CD4-positive, CD25-positive, alpha-beta regulatory T cell (primary cell): ENCODE data around the gene MRPS12. TPM values are rescaled to one million over a fixed set of nuclear protein-coding genes. Genes with fewer than 3 reads are reported as not detected.

Experiments
- ATAC-seq, 2 donors: fragments of 150-1000 bp; cut with Tn5 transposase; one replicate each; pipeline ENCODE4 v1.10.0; 2021; ENCODE audit warnings: low read depth in 2 of 2, moderate number of reproducible peaks in 2 of 2, moderate library complexity in 1 of 2
- DNase-seq, 3 donors: peaks; one replicate each; pipeline versions ENCODE4 v3.0.0 to v3.0.0-alpha.2; 2012 to 2022; ENCODE audit warnings: mixed read lengths in 1 of 3
- H3K27ac ChIP-seq: one replicate; pipeline ENCODE4 v1.7.0; 2013; ENCODE audit warnings: mild to moderate bottlenecking, low read length; ENCODE audit not compliant: insufficient read depth, poor library complexity, severe bottlenecking
- H3K27me3 ChIP-seq: one replicate; pipeline ENCODE4 v1.7.0; 2013; ENCODE audit warnings: low read length; ENCODE audit not compliant: control insufficient read depth, insufficient read depth
- H3K36me3 ChIP-seq: one replicate; pipeline ENCODE4 v1.7.0; 2013; ENCODE audit warnings: mild to moderate bottlenecking, low read length, moderate library complexity; ENCODE audit not compliant: control insufficient read depth, insufficient read depth
- H3K4me1 ChIP-seq: 2 replicates; pipeline ENCODE4 v1.7.0; 2013; ENCODE audit warnings: mild to moderate bottlenecking, low read length; ENCODE audit not compliant: insufficient read depth, control insufficient read depth, poor library complexity, severe bottlenecking
- H3K4me3 ChIP-seq: one replicate; pipeline ENCODE4 v1.7.0; 2013; ENCODE audit warnings: low read depth, mild to moderate bottlenecking, low read length, moderate library complexity
- H3K9me3 ChIP-seq, 2 experiments: 1 replicate in 1 of 2; 2 replicates in 1 of 2; pipeline ENCODE4 v1.7.0; 2013; ENCODE audit warnings: low read length in 2 of 2, mild to moderate bottlenecking in 1 of 2, moderate library complexity in 1 of 2; ENCODE audit not compliant: control insufficient read depth in 2 of 2
- H3K27ac Mint-ChIP-seq, 3 donors: one replicate each; pipeline ENCODE4 v1.8.0; 2020 to 2022; ENCODE audit warnings: mild to moderate bottlenecking in 3 of 3, mixed read lengths in 3 of 3, moderate library complexity in 2 of 3
- H3K27me3 Mint-ChIP-seq: one replicate; pipeline ENCODE4 v1.8.0; 2022; ENCODE audit warnings: mild to moderate bottlenecking, mixed read lengths
- H3K36me3 Mint-ChIP-seq: one replicate; pipeline ENCODE4 v1.8.0; 2020; ENCODE audit warnings: mixed read lengths
- H3K4me1 Mint-ChIP-seq, 4 donors: one replicate each; pipeline ENCODE4 v1.8.0; 2020 to 2022; ENCODE audit warnings: mixed read lengths in 4 of 4, mild to moderate bottlenecking in 1 of 4
- H3K4me3 Mint-ChIP-seq, 4 donors: one replicate each; pipeline ENCODE4 v1.8.0; 2020 to 2022; ENCODE audit warnings: mild to moderate bottlenecking in 4 of 4, mixed read lengths in 4 of 4, moderate library complexity in 3 of 4
- H3K9me3 Mint-ChIP-seq, 7 donors: one replicate each; pipeline ENCODE4 v1.8.0; 2020 to 2022; ENCODE audit warnings: mixed read lengths in 7 of 7, mild to moderate bottlenecking in 3 of 7, moderate library complexity in 2 of 7
- polyA plus RNA-seq, 4 donors: library from polyadenylated mRNA; unstranded; fragments of 300-500 nt; fragmentation: Illumina TruSeq; gene quantifications; one replicate each; pipeline ENCODE4 v1.2.3, GENCODE V29; 2021
- total RNA-seq: library from RNA; stranded (reverse); gene quantifications from one replicate; pipeline ENCODE4 v1.2.3, GENCODE V29; 2022

The MRPS12 gene
- total and polyA plus RNA-seq, 5 donors from 2014 or later, result 19.8 to 114 (median 106) TPM

DNA sequence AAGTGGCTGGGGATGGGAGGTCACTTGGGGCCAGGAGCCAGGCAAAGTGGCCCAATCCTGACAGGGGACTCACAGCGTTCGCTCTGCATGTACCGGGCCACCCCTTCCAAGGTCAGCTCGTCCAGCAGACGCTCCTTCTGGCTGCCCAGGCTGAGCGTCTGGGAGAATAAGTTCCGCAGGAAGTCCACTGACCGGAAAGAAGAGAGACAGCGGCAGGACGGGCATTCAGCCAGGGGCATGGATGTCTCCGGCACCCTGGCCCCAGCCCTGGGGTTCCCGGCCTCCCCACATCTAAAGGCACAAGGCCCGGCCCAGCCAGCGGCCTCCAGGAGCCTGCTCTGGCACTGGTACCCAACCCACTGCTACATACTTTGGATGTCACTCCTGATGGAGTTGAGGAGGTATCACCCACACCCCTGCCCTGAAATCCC, 37.4 kb upstream of the MRPS12 start:
- Histone ChIP-seq H3K9me3 (no peaks in the 10 kb centered on the region), H3K27ac (no peak overlapping the region), H3K27me3 (no peaks in the 10 kb centered on the region), H3K36me3 (peaks cover 29% of the 10 kb centered on the region), H3K4me3 (no peak overlapping the region), H3K4me1 (peaks cover 6% of the 10 kb centered on the region)
- Mint-ChIP-seq H3K4me3 (no peak overlapping the region), H3K9me3 (no peaks in the 10 kb centered on the region), H3K36me3 (peaks cover 5% of the 10 kb centered on the region), H3K27me3 (no peaks in the 10 kb centered on the region), H3K27ac (no peak overlapping the region), H3K4me1 (peaks cover 0 to 21% (median 7%) of the 10 kb centered on the region in 4 donors)
- ATAC-seq (no peak), DNase-seq (no peak)

GRCh38 chr19:38894968-38895367, 35.8 kb upstream of the MRPS12 start:
- Histone ChIP-seq H3K27ac (no peak overlapping the region), H3K4me1 (peaks cover 15% of the 10 kb centered on the region), H3K36me3 (peaks cover 14% of the 10 kb centered on the region), H3K4me3 (no peak overlapping the region), H3K27me3 (no peaks in the 10 kb centered on the region), H3K9me3 (no peaks in the 10 kb centered on the region)
- no peaks in the 10 kb centered on the region for H3K27me3 Mint-ChIP-seq
- H3K9me3 Mint-ChIP-seq, result no peaks in the 10 kb centered on the region
- no peak overlapping the region for H3K4me3 Mint-ChIP-seq
- DNase-seq (no peak), ATAC-seq (no peak)
- peak overlapping the region in 1 of 3 donors; percentile 65 for H3K27ac Mint-ChIP-seq
- H3K4me1 Mint-ChIP-seq, result peaks cover 0 to 33% (median 15%) of the 10 kb centered on the region in 4 donors
- H3K36me3 Mint-ChIP-seq, result peaks cover 5% of the 10 kb centered on the region

- Mint-ChIP-seq H3K9me3 (peaks cover 0 to 1% (median 0%) of the 10 kb centered on the region in 7 donors), H3K27ac (peak overlapping the region; percentile 93 to 99 (median 97))
- DNase-seq, result no peak
These were observed 31.8 kb upstream of the MRPS12 start for GRCh38 chr19:38898788-38899446.

GRCh38 chr19:38899447-38900201, 31.1 kb upstream of the MRPS12 start, which contains the start of the genes NFKBIB and SIRT2:
TSS of gene NFKBIB (plus strand) at chr19:38899969. CDS start at chr19:38900033, 64 bp downstream.
TSS of gene SIRT2 (minus strand) at chr19:38899618. CDS start at chr19:38899521, 97 bp downstream.
- Mint-ChIP-seq H3K27me3 (no peaks in the 10 kb centered on the region), H3K4me1 (peaks cover 6 to 64% (median 33%) of the 10 kb centered on the region in 4 donors), H3K36me3 (peaks cover 9% of the 10 kb centered on the region), H3K9me3 (peaks cover 0 to 1% (median 0%) of the 10 kb centered on the region in 7 donors), H3K27ac (peak within 1 kb of the TSS; percentile 95 to 99 (median 97)), H3K4me3 (peak within 1 kb of the TSS; percentile 91 to 99 (median 95))
- peak; percentile 99 to 100 (median 100) for DNase-seq
- H3K27ac ChIP-seq, result peak within 1 kb of the TSS; percentile 99
- no peaks in the 10 kb centered on the region for H3K27me3 ChIP-seq
- H3K4me3 ChIP-seq, result peak within 1 kb of the TSS; percentile 92
- peak; percentile 92 to 93 for ATAC-seq
- no peaks in the 10 kb centered on the region for H3K9me3 ChIP-seq
- peaks cover 3% of the 10 kb centered on the region for H3K36me3 ChIP-seq
- H3K4me1 ChIP-seq, result peaks cover 32% of the 10 kb centered on the region

More at GRCh38 chr19:38898788-38899446, 31.8 kb upstream of the MRPS12 start:
- no peaks in the 10 kb centered on the region for H3K27me3 Mint-ChIP-seq
- Histone ChIP-seq H3K36me3 (peaks cover 2% of the 10 kb centered on the region), H3K4me1 (peaks cover 32% of the 10 kb centered on the region), H3K27me3 (no peaks in the 10 kb centered on the region), H3K9me3 (no peaks in the 10 kb centered on the region), H3K27ac (peak overlapping the region; percentile 99), H3K4me3 (peak overlapping the region; percentile 90)
- H3K36me3 Mint-ChIP-seq, result peaks cover 3% of the 10 kb centered on the region
- H3K4me3 Mint-ChIP-seq, result peak overlapping the region; percentile 91 to 99 (median 95)
- ATAC-seq, result peak in 1 of 2 donors; percentile 0
- peaks cover 6 to 59% (median 29%) of the 10 kb centered on the region in 4 donors for H3K4me1 Mint-ChIP-seq

- Histone ChIP-seq H3K4me1 (peaks cover 32% of the 10 kb centered on the region), H3K27me3 (no peaks in the 10 kb centered on the region), H3K9me3 (no peaks in the 10 kb centered on the region), H3K36me3 (peaks cover 8% of the 10 kb centered on the region), H3K27ac (peak overlapping the region; percentile 99), H3K4me3 (peak overlapping the region; percentile 92)
- H3K27me3 Mint-ChIP-seq, result no peaks in the 10 kb centered on the region
- H3K27ac Mint-ChIP-seq, result peak overlapping the region; percentile 95 to 97 (median 96)
- H3K4me1 Mint-ChIP-seq, result peaks cover 6 to 63% (median 32%) of the 10 kb centered on the region in 4 donors
- H3K4me3 Mint-ChIP-seq, result peak overlapping the region; percentile 91 to 99 (median 95)
- peaks cover 12% of the 10 kb centered on the region for H3K36me3 Mint-ChIP-seq
- H3K9me3 Mint-ChIP-seq, result peaks cover 0 to 1% (median 0%) of the 10 kb centered on the region in 7 donors
- no peak for ATAC-seq
- no peak for DNase-seq
These were observed 30.5 kb upstream of the MRPS12 start for GRCh38 chr19:38900202-38900629.

DNA sequence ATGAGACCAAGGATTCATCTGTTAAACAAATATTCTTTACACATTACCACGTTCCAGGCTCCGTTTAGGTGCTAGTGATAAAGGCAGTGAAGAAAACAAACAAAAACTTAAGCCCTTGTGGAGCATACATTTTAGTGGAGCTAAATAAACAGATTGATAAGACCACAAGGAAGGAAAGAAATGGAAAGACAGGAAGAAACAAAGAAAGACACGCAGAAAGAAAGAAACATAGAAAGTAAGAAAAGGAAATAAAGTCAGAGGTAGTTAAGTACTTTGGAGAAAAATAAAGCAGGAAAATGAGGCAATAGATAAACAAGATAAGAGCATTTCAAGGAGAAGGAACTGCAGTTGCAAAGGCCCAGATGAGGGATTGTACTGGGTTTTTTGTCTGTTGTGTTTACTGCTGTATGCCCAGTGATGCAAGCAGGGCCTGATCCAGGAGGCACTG, 30.0 kb upstream of the MRPS12 start:
- Mint-ChIP-seq H3K27me3 (no peaks in the 10 kb centered on the region), H3K4me3 (peak overlapping the region; percentile 91 to 99 (median 95)), H3K27ac (peak overlapping the region in 2 of 3 donors; percentile 79 to 97), H3K9me3 (peaks cover 0 to 1% (median 0%) of the 10 kb centered on the region in 7 donors), H3K4me1 (peaks cover 6 to 65% (median 31%) of the 10 kb centered on the region in 4 donors), H3K36me3 (peaks cover 12% of the 10 kb centered on the region)
- no peaks in the 10 kb centered on the region for H3K9me3 ChIP-seq
- peak overlapping the region; percentile 99 for H3K27ac ChIP-seq
- H3K27me3 ChIP-seq, result no peaks in the 10 kb centered on the region
- peaks cover 32% of the 10 kb centered on the region for H3K4me1 ChIP-seq
- peak overlapping the region; percentile 92 for H3K4me3 ChIP-seq
- H3K36me3 ChIP-seq, result peaks cover 13% of the 10 kb centered on the region
- DNase-seq (no peak), ATAC-seq (no peak)

DNA sequence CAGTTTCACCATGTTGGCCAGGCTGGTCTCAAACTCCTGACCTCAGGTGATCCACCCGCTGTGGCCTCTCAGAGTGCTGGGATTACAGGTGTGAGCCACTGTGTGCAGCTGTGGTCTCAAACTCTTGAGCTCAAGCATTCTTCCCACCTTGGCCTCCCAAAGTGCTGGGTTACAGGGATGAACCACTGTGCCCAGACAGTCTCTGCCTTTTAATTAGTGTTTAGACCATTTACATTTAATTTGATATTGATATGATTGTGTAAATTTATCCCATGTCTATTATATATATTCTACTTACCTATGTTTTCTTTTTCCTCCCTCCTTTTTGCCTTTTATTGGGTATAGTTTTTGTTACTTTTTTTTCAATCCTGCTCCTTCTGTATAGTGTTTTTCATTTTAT, 29.1 kb upstream of the MRPS12 start:
- peaks cover 32% of the 10 kb centered on the region for H3K4me1 ChIP-seq
- peaks cover 15% of the 10 kb centered on the region for H3K36me3 ChIP-seq
- ATAC-seq (no peak), DNase-seq (no peak)
- H3K9me3 Mint-ChIP-seq, result peaks cover 0 to 1% (median 0%) of the 10 kb centered on the region in 7 donors
- peaks cover 12% of the 10 kb centered on the region for H3K36me3 Mint-ChIP-seq
- H3K9me3 ChIP-seq, result no peaks in the 10 kb centered on the region
- peaks cover 6 to 62% (median 31%) of the 10 kb centered on the region in 4 donors for H3K4me1 Mint-ChIP-seq
- H3K27ac Mint-ChIP-seq, result peak overlapping the region in 1 of 3 donors; percentile 78
- H3K4me3 Mint-ChIP-seq, result peak overlapping the region; percentile 65 to 96 (median 84)
- H3K27me3 Mint-ChIP-seq, result no peaks in the 10 kb centered on the region
- H3K27ac ChIP-seq, result no peak overlapping the region
- peak overlapping the region; percentile 35 for H3K4me3 ChIP-seq
- H3K27me3 ChIP-seq, result no peaks in the 10 kb centered on the region
